ENCODE measurements around the gene MAPK8.

DNA sequence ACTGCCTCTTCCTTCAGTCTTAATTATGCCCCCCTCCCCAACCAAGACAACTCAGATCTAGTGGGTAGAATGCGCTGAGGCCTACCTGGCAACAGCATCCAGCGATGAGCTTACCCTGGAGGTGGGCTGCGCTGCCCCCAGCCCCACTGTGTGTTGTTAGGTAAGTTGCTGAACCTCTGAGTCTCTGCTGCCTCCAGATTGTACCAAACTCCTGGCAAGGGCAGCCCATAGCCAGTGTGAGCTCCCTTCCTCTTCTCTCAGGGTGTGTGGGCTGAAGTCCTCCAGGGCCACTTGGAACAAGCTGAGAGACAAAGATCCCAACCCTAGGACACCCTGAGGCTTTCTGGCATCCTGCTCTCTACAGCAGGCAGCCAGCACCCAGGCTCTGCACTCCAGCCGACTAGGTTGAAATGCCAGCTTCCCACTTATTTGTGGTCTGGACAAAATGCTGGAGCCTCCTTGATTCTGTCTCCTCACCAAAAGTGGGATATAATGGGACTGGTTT, 163.1 kb downstream of the MAPK8 start:
- TF ChIP-seq, protein P1, sequence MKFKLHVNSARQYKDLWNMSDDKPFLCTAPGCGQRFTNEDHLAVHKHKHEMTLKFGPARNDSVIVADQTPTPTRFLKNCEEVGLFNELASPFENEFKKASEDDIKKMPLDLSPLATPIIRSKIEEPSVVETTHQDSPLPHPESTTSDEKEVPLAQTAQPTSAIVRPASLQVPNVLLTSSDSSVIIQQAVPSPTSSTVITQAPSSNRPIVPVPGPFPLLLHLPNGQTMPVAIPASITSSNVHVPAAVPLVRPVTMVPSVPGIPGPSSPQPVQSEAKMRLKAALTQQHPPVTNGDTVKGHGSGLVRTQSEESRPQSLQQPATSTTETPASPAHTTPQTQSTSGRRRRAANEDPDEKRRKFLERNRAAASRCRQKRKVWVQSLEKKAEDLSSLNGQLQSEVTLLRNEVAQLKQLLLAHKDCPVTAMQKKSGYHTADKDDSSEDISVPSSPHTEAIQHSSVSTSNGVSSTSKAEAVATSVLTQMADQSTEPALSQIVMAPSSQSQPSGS (CRISPR knock-in tag; IDR thresholded peaks at IDR 0.05; ENCODE audit: borderline replicate concordance, low read depth), result no peak
- TF ChIP-seq ZNF121 (CRISPR knock-in tag; IDR thresholded peaks at IDR 0.05) (no peak), NFYB (CRISPR knock-in tag; conservative IDR thresholded peaks at IDR 0.05; ENCODE audit: low read depth) (no peak), TCF7 (CRISPR knock-in tag; IDR thresholded peaks at IDR 0.05; ENCODE audit: low read depth) (no peak), ZNF396 (CRISPR knock-in tag; IDR thresholded peaks at IDR 0.05; ENCODE audit: borderline replicate concordance) (no peak)
- TF ChIP-seq, protein P2, sequence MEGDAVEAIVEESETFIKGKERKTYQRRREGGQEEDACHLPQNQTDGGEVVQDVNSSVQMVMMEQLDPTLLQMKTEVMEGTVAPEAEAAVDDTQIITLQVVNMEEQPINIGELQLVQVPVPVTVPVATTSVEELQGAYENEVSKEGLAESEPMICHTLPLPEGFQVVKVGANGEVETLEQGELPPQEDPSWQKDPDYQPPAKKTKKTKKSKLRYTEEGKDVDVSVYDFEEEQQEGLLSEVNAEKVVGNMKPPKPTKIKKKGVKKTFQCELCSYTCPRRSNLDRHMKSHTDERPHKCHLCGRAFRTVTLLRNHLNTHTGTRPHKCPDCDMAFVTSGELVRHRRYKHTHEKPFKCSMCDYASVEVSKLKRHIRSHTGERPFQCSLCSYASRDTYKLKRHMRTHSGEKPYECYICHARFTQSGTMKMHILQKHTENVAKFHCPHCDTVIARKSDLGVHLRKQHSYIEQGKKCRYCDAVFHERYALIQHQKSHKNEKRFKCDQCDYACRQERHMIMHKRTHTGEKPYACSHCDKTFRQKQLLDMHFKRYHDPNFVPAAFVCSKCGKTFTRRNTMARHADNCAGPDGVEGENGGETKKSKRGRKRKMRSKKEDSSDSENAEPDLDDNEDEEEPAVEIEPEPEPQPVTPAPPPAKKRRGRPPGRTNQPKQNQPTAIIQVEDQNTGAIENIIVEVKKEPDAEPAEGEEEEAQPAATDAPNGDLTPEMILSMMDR (IDR thresholded peaks at IDR 0.05), result no peak
- TF ChIP-seq, protein P3, sequence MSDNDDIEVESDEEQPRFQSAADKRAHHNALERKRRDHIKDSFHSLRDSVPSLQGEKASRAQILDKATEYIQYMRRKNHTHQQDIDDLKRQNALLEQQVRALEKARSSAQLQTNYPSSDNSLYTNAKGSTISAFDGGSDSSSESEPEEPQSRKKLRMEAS (CRISPR knock-in tag; IDR thresholded peaks at IDR 0.05), result no peak
- TF ChIP-seq, protein P4, sequence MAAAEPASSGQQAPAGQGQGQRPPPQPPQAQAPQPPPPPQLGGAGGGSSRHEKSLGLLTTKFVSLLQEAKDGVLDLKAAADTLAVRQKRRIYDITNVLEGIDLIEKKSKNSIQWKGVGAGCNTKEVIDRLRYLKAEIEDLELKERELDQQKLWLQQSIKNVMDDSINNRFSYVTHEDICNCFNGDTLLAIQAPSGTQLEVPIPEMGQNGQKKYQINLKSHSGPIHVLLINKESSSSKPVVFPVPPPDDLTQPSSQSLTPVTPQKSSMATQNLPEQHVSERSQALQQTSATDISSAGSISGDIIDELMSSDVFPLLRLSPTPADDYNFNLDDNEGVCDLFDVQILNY (CRISPR knock-in tag; IDR thresholded peaks at IDR 0.05), result no peak
- TF ChIP-seq, protein P5, sequence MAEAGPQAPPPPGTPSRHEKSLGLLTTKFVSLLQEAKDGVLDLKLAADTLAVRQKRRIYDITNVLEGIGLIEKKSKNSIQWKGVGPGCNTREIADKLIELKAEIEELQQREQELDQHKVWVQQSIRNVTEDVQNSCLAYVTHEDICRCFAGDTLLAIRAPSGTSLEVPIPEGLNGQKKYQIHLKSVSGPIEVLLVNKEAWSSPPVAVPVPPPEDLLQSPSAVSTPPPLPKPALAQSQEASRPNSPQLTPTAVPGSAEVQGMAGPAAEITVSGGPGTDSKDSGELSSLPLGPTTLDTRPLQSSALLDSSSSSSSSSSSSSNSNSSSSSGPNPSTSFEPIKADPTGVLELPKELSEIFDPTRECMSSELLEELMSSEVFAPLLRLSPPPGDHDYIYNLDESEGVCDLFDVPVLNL (CRISPR knock-in tag; IDR thresholded peaks at IDR 0.05; ENCODE audit: borderline replicate concordance, low read depth), result no peak
